Measurements from ENCODE around the gene BOLL.
"Not testable (repeated sequence)": the region's sequence is repeated elsewhere in the genome, so short reads cannot be mapped to it uniquely, and the experiment has no call there.

The BOLL gene

GRCh38 chr2:197784956-197785941 is at the start of gene BOLL:
BOLL (minus strand) TSS chr2:197785319; CDS start chr2:197781850, 3,469 bp downstream.
- no peak for DNase-seq (ENCODE audit: low read depth in 2 of 2)

GRCh38 chr2:197834771-197835170 is 49.7 kb upstream of the BOLL start:
- DNase-seq (ENCODE audit: low read depth in 2 of 2), result not testable (repeated sequence)

- DNase-seq (ENCODE audit: low read depth in 2 of 2), result peak; percentile 48 to 52
These were observed 43.5 kb upstream of the BOLL start for GRCh38 chr2:197828464-197829135.

GRCh38 chr2:197827618-197828017 is 42.5 kb upstream of the BOLL start:
- DNase-seq (ENCODE audit: low read depth in 2 of 2), result no peak

GRCh38 chr2:197822333-197822732 is 37.2 kb upstream of the BOLL start:
- DNase-seq (ENCODE audit: low read depth in 2 of 2), result no peak

GRCh38 chr2:197821550-197822289 is 36.6 kb upstream of the BOLL start:
- no peak for DNase-seq (ENCODE audit: low read depth in 2 of 2)

GRCh38 chr2:197814526-197814925 is 29.4 kb upstream of the BOLL start:
- DNase-seq (ENCODE audit: low read depth in 2 of 2), result no peak

- no peak for DNase-seq (ENCODE audit: low read depth in 2 of 2)
These were observed 28.1 kb upstream of the BOLL start for GRCh38 chr2:197813093-197813787.

- no peak for DNase-seq (ENCODE audit: low read depth in 2 of 2)
These were observed 25.4 kb upstream of the BOLL start for GRCh38 chr2:197810491-197810890.

GRCh38 chr2:197810016-197810415 is 24.9 kb upstream of the BOLL start:
- no peak for DNase-seq (ENCODE audit: low read depth in 2 of 2)

GRCh38 chr2:197809064-197809463 is 23.9 kb upstream of the BOLL start:
- no peak for DNase-seq (ENCODE audit: low read depth in 2 of 2)

- no peak for DNase-seq (ENCODE audit: low read depth in 2 of 2)
These were observed 20.9 kb upstream of the BOLL start for GRCh38 chr2:197805715-197806633.

GRCh38 chr2:197804758-197805714 is 19.9 kb upstream of the BOLL start:
- no peak for DNase-seq (ENCODE audit: low read depth in 2 of 2)

GRCh38 chr2:197804049-197804757 is 19.1 kb upstream of the BOLL start, which contains the start of gene PLCL1:
PLCL1 (plus strand) TSS chr2:197804593.
- peak; percentile 80 to 84 for DNase-seq (ENCODE audit: low read depth in 2 of 2)

GRCh38 chr2:197803033-197803444 is 17.9 kb upstream of the BOLL start:
- no peak for DNase-seq (ENCODE audit: low read depth in 2 of 2)

GRCh38 chr2:197801033-197801432 is 15.9 kb upstream of the BOLL start:
- DNase-seq (ENCODE audit: low read depth in 2 of 2), result no peak

GRCh38 chr2:197800091-197800490 is 15.0 kb upstream of the BOLL start:
- no peak for DNase-seq (ENCODE audit: low read depth in 2 of 2)

GRCh38 chr2:197799068-197799467 is 13.9 kb upstream of the BOLL start:
- no peak for DNase-seq (ENCODE audit: low read depth in 2 of 2)
